Common myeloid progenitor, CD34-positive (primary cell): Measurements from ENCODE around the gene ALDH3B1.

Experiments used
- CTCF ChIA-PET: fragments of 350-600 bp; sonication (Branson Sonifier 250); formaldehyde crosslinking; loops from one replicate; lab custom pipeline; 2021; ENCODE audit warnings: antibody characterized with exemption; lab: Charles Lee
- POLR2A ChIA-PET: fragments of 350-600 bp; sonication (Branson Sonifier 250); formaldehyde crosslinking; loops from one replicate; lab custom pipeline; 2021; ENCODE audit warnings: antibody characterized with exemption; lab: Charles Lee
- DNase-seq, 3 donors: peaks; one replicate each; pipeline versions ENCODE4 v3.0.0 to v3.0.0-alpha.2; 2013
- H3K27ac ChIP-seq, 2 experiments: 1 replicate in 1 of 2; 2 replicates in 1 of 2; pipeline ENCODE4 v1.7.0; 2013; ENCODE audit warnings: inconsistent platforms in 2 of 2, low read length in 2 of 2, mild to moderate bottlenecking in 2 of 2, low read depth in 1 of 2, moderate library complexity in 1 of 2; ENCODE audit not compliant: severe bottlenecking in 2 of 2, insufficient read depth in 1 of 2, poor library complexity in 1 of 2
- H3K27me3 ChIP-seq, 5 experiments: replicated peaks in 2 of 5; 1 replicate in 3 of 5; 2 replicates in 2 of 5; pipeline versions ENCODE4 v1.6.1 to v1.7.0; 2013; ENCODE audit warnings: low read length in 4 of 5, mild to moderate bottlenecking in 2 of 5, moderate library complexity in 2 of 5, inconsistent platforms in 1 of 5; ENCODE audit not compliant: insufficient read depth in 5 of 5, control insufficient read depth in 4 of 5
- H3K36me3 ChIP-seq, 4 experiments: 1 replicate in 2 of 4; 2 replicates in 2 of 4; pipeline versions ENCODE4 v1.6.1 to v1.7.0; 2013; ENCODE audit warnings: low read length in 3 of 4, control low read depth in 1 of 4, mild to moderate bottlenecking in 1 of 4; ENCODE audit not compliant: control insufficient read depth in 4 of 4, insufficient read depth in 4 of 4
- H3K4me1 ChIP-seq, 4 experiments: 1 replicate in 3 of 4; 2 replicates in 1 of 4; pipeline versions ENCODE4 v1.6.1 to v1.7.1; 2013; ENCODE audit warnings: low read length in 3 of 4, mild to moderate bottlenecking in 3 of 4, control low read depth in 1 of 4, inconsistent platforms in 1 of 4, moderate library complexity in 1 of 4; ENCODE audit not compliant: control insufficient read depth in 4 of 4, insufficient read depth in 4 of 4; ENCODE audit errors: control extremely low read depth in 1 of 4
- H3K4me3 ChIP-seq, 7 experiments: 1 replicate in 4 of 7; 2 replicates in 3 of 7; pipeline versions ENCODE4 v1.5.1 to v1.7.0; 2013; ENCODE audit warnings: mild to moderate bottlenecking in 7 of 7, low read length in 6 of 7, moderate library complexity in 6 of 7, inconsistent platforms in 2 of 7, low read depth in 2 of 7, control low read depth in 1 of 7; ENCODE audit not compliant: insufficient read depth in 4 of 7, control insufficient read depth in 1 of 7; ENCODE audit errors: extremely low read depth in 1 of 7
- H3K9me3 ChIP-seq, 5 experiments: 1 replicate in 4 of 5; 2 replicates in 1 of 5; pipeline versions ENCODE4 v1.6.1 to v1.7.1; 2013; ENCODE audit warnings: low read length in 4 of 5, mild to moderate bottlenecking in 2 of 5, inconsistent platforms in 1 of 5, low read depth in 1 of 5, moderate library complexity in 1 of 5; ENCODE audit not compliant: control insufficient read depth in 4 of 5, insufficient read depth in 2 of 5; ENCODE audit errors: control extremely low read depth in 1 of 5
- WGBS: methylation state at CpG from one replicate; pipeline ENCODE4 v1.1.5; 2013; ENCODE audit not compliant: insufficient coverage; 5-methylcytosine and 5-hydroxymethylcytosine counted together

ALDH3B1 gene

DNA sequence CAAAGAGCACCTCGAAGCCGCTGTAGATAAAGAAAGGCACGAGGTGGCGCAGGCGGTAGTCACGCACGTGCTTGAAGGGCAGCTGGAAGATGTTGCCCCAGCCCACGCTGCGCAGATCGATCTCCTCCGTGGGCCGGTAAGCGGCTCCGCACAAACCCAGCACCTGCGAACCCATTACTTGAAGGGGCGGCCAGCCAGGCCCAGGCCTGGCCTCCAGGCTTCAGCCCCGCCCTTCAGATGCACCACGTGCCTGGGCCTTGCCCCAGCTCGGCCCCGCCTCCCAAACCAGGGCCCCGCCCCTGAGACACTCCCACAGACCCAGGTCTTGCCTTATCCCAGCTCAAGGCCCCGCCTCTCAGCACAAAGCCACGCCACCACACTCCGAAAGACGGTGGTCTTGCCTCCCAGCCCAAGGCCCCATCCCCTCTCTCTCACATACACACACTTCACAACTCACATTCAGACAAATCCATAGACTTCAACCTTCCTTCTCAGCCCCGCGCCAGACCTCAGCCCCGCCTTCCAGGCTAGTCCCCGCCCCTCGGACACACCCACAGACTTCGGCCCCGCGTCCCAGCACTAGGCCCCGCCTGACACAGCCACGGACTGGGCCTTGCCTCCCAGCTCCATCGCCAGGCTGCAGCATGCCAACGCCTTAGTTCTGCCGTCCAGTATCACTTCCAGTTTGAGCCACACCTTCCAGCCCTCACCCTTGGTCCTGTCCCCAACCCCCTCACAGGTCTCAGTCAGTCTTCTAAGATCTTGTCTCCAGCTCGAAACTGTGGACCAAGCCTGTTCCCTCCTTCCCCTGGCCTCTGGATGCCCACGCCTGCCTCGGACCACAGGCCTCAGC lies 13.3 kb upstream of the ALDH3B1 start:
- H3K36me3 ChIP-seq, result peaks cover 0 to 3% (median 0%) of the 10 kb centered on the region in 4 experiments
- H3K4me3 ChIP-seq, result no peak overlapping the region
- peaks cover 0 to 40% (median 11%) of the 10 kb centered on the region in 4 experiments for H3K4me1 ChIP-seq
- ChIA-PET POLR2A (no interaction called here), CTCF (no interaction called here)
- DNase-seq, result peak in 2 of 3 donors; percentile 37 to 49
- H3K9me3 ChIP-seq, result no peaks in the 10 kb centered on the region
- no peaks in the 10 kb centered on the region for H3K27me3 ChIP-seq
- H3K27ac ChIP-seq, result no peak overlapping the region
- WGBS, result 88% methylated on average over 37 of the region's 41 CpGs

GRCh38 chr11:67997475-67997921 lies 12.6 kb upstream of the ALDH3B1 start:
- Histone ChIP-seq H3K4me1 (peaks cover 0 to 46% (median 13%) of the 10 kb centered on the region in 4 experiments), H3K9me3 (no peaks in the 10 kb centered on the region), H3K4me3 (no peak overlapping the region), H3K27ac (no peak overlapping the region), H3K27me3 (no peaks in the 10 kb centered on the region), H3K36me3 (peaks cover 0 to 3% (median 0%) of the 10 kb centered on the region in 4 experiments)
- ChIA-PET POLR2A (no interaction called here), CTCF (no interaction called here)
- WGBS, result 98% methylated on average over 29 of the region's 29 CpGs
- peak in 1 of 3 donors; percentile 12 for DNase-seq

DNA sequence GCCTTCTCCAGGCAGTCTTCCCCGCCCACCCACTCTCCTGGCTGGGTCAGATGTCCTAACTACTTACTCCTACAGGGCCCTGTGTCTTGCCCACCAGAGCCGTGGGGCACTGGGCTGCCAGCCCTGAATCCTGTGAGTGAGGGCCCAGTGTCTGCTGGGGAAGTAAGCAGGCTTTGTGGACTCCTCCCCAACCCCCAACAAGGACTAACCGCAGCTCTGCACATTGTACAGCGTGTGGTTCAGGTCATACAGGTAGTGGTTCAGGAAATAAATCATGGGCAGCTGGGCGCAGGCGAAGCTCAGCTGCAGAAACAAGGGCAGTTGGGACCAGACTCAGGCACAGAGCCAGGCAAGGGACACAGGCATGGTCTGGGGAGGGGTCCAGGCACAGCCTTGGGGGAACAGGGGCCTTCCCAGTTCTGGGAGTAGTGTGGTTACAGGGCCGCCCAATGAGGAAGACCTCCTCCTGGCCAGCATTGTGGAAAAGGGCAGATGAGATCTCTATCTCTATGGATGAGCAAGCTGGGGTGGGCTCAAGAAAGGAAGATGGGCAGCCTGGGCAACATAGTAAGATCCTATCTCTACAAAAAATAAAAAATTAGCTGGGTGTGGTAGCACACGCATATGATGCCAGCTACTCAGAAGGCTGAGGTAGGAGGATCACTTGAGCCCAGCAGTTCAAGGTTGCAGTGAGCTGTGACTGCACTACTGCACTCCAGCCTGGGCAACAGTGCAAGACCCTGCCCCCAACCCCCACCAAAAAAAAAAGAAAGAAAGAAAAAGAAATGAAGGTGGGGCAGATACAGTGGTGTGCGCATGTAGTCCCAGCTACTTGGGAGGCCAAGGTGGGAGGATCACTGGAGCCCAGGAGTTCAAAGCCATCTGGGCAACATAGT lies 11.7 kb upstream of the ALDH3B1 start:
- Histone ChIP-seq H3K4me1 (peaks cover 0 to 53% (median 22%) of the 10 kb centered on the region in 4 experiments), H3K4me3 (no peak overlapping the region), H3K9me3 (no peaks in the 10 kb centered on the region), H3K27ac (no peak overlapping the region), H3K27me3 (no peaks in the 10 kb centered on the region), H3K36me3 (peaks cover 0 to 3% (median 0%) of the 10 kb centered on the region in 4 experiments)
- 54% methylated on average over 5 of the region's 9 CpGs for WGBS
- ChIA-PET CTCF (interaction anchor here (1.5 kb wide), 2 partner anchors 10 to 12 kb away, joined by 3 to 10 read pairs; no protein-coding TSS in a partner anchor), POLR2A (no interaction called here)
- peak in 2 of 3 donors; percentile 66 to 78 for DNase-seq

GRCh38 chr11:67999201-67999629 lies 10.9 kb upstream of the ALDH3B1 start:
- Histone ChIP-seq H3K27ac (no peak overlapping the region), H3K36me3 (peaks cover 0 to 3% (median 0%) of the 10 kb centered on the region in 4 experiments), H3K4me1 (peaks cover 0 to 54% (median 25%) of the 10 kb centered on the region in 4 experiments), H3K4me3 (no peak overlapping the region), H3K27me3 (no peaks in the 10 kb centered on the region), H3K9me3 (no peaks in the 10 kb centered on the region)
- POLR2A ChIA-PET, result no interaction called here
- DNase-seq, result no peak
- WGBS, result over 99% methylated on average over 12 of the region's 13 CpGs
- CTCF ChIA-PET, result interaction anchor here (1.5 kb wide), 2 partner anchors 9 to 12 kb away, joined by 3 to 10 read pairs; no protein-coding TSS in a partner anchor

- H3K27ac ChIP-seq, result no peak overlapping the region
- 96% methylated on average over 4 of the region's 5 CpGs for WGBS
- POLR2A ChIA-PET, result no interaction called here
These were observed 10.4 kb upstream of the ALDH3B1 start for GRCh38 chr11:67999704-68000103.

DNA sequence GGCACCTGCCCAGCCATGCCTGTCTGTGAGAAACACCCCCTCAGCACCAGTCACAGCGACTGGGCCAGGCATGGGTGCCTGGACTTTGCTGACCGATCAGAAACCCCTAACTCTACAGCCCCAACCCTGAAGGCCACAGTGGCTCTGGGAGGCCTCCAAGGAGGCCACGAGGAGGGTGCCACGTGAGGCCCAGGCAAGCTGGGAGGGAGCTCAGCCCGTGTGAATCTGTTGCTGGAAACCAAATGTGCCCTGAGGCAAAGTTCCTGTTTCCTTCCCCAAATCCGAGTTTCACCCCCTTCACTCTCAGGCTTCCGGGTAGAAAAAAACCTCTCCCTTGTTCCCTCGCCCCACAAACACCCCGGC lies 7.6 kb upstream of the ALDH3B1 start:
- ChIA-PET POLR2A (no interaction called here), CTCF (interaction anchor here (1.4 kb wide), 1 partner anchor 8 kb away, joined by 4 read pairs; no protein-coding TSS in a partner anchor)
- Histone ChIP-seq H3K9me3 (no peaks in the 10 kb centered on the region), H3K27me3 (no peaks in the 10 kb centered on the region), H3K4me1 (peaks cover 0 to 68% (median 43%) of the 10 kb centered on the region in 4 experiments), H3K36me3 (no peaks in the 10 kb centered on the region), H3K4me3 (peak overlapping the region in 2 of 7 experiments; percentile 69 to 76), H3K27ac (no peak overlapping the region)
- 31% methylated on average over 6 of the region's 9 CpGs for WGBS
- DNase-seq, result peak in 2 of 3 donors; percentile 20 to 37

More at GRCh38 chr11:67999704-68000103, 10.4 kb upstream of the ALDH3B1 start:
- CTCF ChIA-PET, result interaction anchor here (1.5 kb wide), 1 partner anchor 11 kb away, joined by 3 read pairs; no protein-coding TSS in a partner anchor
- H3K4me3 ChIP-seq, result no peak overlapping the region
- DNase-seq, result no peak
- H3K27me3 ChIP-seq, result no peaks in the 10 kb centered on the region
- H3K36me3 ChIP-seq, result peaks cover 0 to 3% (median 0%) of the 10 kb centered on the region in 4 experiments
- H3K9me3 ChIP-seq, result no peaks in the 10 kb centered on the region
- peaks cover 0 to 59% (median 30%) of the 10 kb centered on the region in 4 experiments for H3K4me1 ChIP-seq
